BJ (cell line): Measurements from ENCODE around the gene CRAMP1. TPM values are rescaled to one million over a fixed set of nuclear protein-coding genes. Genes with fewer than 3 reads are reported as not detected.

Experiments
- CTCF ChIA-PET: fragments of 350-600 bp; formaldehyde crosslinking; extraction: SDS; loops from one replicate; lab custom pipeline; 2021; ENCODE audit warnings: antibody characterized with exemption, inconsistent platforms; lab: Yijun Ruan, JAX
- POLR2A ChIA-PET: fragments of 300-600 bp; sonication (Branson Sonifier 250); formaldehyde crosslinking; extraction: SDS; loops from one replicate; lab custom pipeline; 2021; ENCODE audit warnings: antibody characterized with exemption; lab: Charles Lee
- DNase-seq: peaks from one replicate; pipeline ENCODE4 v3.0.0-alpha.2; 2011; ENCODE audit warnings: low read depth
- H3K27me3 ChIP-seq: 2 replicates; pipeline ENCODE4 v1.6.0; 2011; ENCODE audit warnings: low read length; ENCODE audit not compliant: control insufficient read depth, insufficient read depth
- H3K36me3 ChIP-seq: 2 replicates; pipeline ENCODE4 v1.5.1; 2011; ENCODE audit warnings: low read length; ENCODE audit not compliant: control insufficient read depth, insufficient read depth
- H3K4me3 ChIP-seq: 2 replicates; pipeline ENCODE4 v1.5.1; 2011; ENCODE audit warnings: low read depth, mild to moderate bottlenecking, control low read depth, low read length
- CTCF ChIP-seq: IDR thresholded peaks from 2 replicates; pipeline ENCODE4 v1.5.1; 2011; ENCODE audit warnings: low read depth, mild to moderate bottlenecking, control low read depth, inconsistent platforms, low read length, moderate library complexity; ENCODE audit not compliant: insufficient read depth
- polyA plus RNA-seq: library from polyadenylated mRNA; depleted of rRNA; stranded (reverse); fragments of >200 nt; gene quantifications from 2 replicates; pipeline ENCODE4 v1.2.3, GENCODE V29; 2011

The CRAMP1 gene
- polyA plus RNA-seq, 1 experiment = 8.0 TPM

- H3K27me3 ChIP-seq = no peaks in the 10 kb centered on the region
- no peak for DNase-seq
- CTCF ChIA-PET = interaction anchor here (1.1 kb wide), 1 partner anchor 10 kb away, joined by 3 read pairs; no protein-coding TSS in a partner anchor
- H3K36me3 ChIP-seq = peaks cover 10% of the 10 kb centered on the region
- no peak overlapping the region for H3K4me3 ChIP-seq
- POLR2A ChIA-PET = no interaction called here
- no peak for TF ChIP-seq CTCF
These were observed 15.6 kb upstream of the CRAMP1 start for GRCh38 chr16:1596516-1596915.

- CTCF ChIA-PET = interaction anchor here (1.1 to 1.3 kb wide), 2 partner anchors 9 to 10 kb away, joined by 3 read pairs; no protein-coding TSS in a partner anchor
- POLR2A ChIA-PET = no interaction called here
- Histone ChIP-seq H3K4me3 (no peak overlapping the region), H3K27me3 (no peaks in the 10 kb centered on the region), H3K36me3 (peaks cover 13% of the 10 kb centered on the region)
- TF ChIP-seq CTCF = no peak
- no peak for DNase-seq
These were observed 15.0 kb upstream of the CRAMP1 start for GRCh38 chr16:1597154-1597553.

- TF ChIP-seq CTCF = no peak
- Histone ChIP-seq H3K27me3 (no peaks in the 10 kb centered on the region), H3K4me3 (no peak overlapping the region), H3K36me3 (peaks cover 10% of the 10 kb centered on the region)
- CTCF ChIA-PET = interaction anchor here (1.3 kb wide), 1 partner anchor 24 kb away, joined by 3 read pairs; no protein-coding TSS in a partner anchor
- POLR2A ChIA-PET = no interaction called here
- no peak for DNase-seq
These were observed 11.1 kb upstream of the CRAMP1 start for GRCh38 chr16:1601031-1601430.

GRCh38 chr16:1601489-1601888, 10.7 kb upstream of the CRAMP1 start:
- ChIA-PET POLR2A (no interaction called here), CTCF (interaction anchor here (1.3 kb wide), 1 partner anchor 24 kb away, joined by 3 read pairs; no protein-coding TSS in a partner anchor)
- Histone ChIP-seq H3K27me3 (no peaks in the 10 kb centered on the region), H3K4me3 (no peak overlapping the region), H3K36me3 (peaks cover 10% of the 10 kb centered on the region)
- no peak for DNase-seq
- TF ChIP-seq CTCF = no peak

GRCh38 chr16:1602285-1602684, 9.9 kb upstream of the CRAMP1 start:
- no peak overlapping the region for H3K4me3 ChIP-seq
- POLR2A ChIA-PET = no interaction called here
- CTCF ChIA-PET = interaction anchor here (1.3 kb wide), 1 partner anchor 25 kb away, joined by 3 read pairs; no protein-coding TSS in a partner anchor
- H3K27me3 ChIP-seq = no peaks in the 10 kb centered on the region
- no peak for DNase-seq
- H3K36me3 ChIP-seq = peaks cover 11% of the 10 kb centered on the region
- no peak for TF ChIP-seq CTCF
